SH-SY5Y (cell line): ENCODE measurements around the gene SLC6A16.

Experiments used
- GATA2 ChIP-seq: IDR thresholded peaks from 2 replicates; pipeline ENCODE4 v1.6.1; 2011; ENCODE audit warnings: mild to moderate bottlenecking, low read depth, low read length
- GATA3 ChIP-seq: IDR thresholded peaks from 2 replicates; pipeline ENCODE4 v1.6.1; 2011; ENCODE audit warnings: low read depth, mild to moderate bottlenecking, low read length, moderate library complexity

GRCh38 chr19:49347835-49348234 lies 22.8 kb upstream of the SLC6A16 start:
- no peak for TF ChIP-seq GATA3
- TF ChIP-seq GATA2 = no peak
